ENCODE measurements around the gene CLTA.

The CLTA gene

DNA sequence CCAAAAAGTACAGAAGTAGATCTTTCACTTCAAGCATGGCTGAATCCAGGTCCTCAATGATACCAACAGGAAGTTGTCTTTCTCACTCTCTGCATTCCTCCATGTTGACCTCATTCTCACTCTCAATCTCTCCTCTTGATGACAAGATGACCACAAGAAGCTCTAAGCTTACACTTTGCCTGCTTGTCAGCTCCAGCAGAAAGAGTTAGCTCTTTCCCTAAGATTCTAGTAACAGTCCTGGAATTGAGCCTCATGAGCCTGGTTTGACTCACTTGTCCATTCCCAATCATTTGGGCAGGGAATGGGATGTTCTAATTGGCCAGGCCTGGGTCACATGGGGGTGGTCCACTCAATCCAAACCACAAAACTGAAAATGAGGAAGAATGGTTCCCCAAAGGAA lies 3.3 kb upstream of the CLTA start:
- DNase-seq (ENCODE audit: low spot score): no peak
- TF ChIP-seq, protein P1, sequence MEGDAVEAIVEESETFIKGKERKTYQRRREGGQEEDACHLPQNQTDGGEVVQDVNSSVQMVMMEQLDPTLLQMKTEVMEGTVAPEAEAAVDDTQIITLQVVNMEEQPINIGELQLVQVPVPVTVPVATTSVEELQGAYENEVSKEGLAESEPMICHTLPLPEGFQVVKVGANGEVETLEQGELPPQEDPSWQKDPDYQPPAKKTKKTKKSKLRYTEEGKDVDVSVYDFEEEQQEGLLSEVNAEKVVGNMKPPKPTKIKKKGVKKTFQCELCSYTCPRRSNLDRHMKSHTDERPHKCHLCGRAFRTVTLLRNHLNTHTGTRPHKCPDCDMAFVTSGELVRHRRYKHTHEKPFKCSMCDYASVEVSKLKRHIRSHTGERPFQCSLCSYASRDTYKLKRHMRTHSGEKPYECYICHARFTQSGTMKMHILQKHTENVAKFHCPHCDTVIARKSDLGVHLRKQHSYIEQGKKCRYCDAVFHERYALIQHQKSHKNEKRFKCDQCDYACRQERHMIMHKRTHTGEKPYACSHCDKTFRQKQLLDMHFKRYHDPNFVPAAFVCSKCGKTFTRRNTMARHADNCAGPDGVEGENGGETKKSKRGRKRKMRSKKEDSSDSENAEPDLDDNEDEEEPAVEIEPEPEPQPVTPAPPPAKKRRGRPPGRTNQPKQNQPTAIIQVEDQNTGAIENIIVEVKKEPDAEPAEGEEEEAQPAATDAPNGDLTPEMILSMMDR (IDR thresholded peaks at IDR 0.05; ENCODE audit: extremely low read depth, insufficient read depth, missing control alignments): no peak
- in situ Hi-C loops (cut with MboI; ENCODE audit: low pct_unique_long_range_greater_than_20kb, low sequenced_read_pairs, unreplicated experiment): no loop called here

DNA sequence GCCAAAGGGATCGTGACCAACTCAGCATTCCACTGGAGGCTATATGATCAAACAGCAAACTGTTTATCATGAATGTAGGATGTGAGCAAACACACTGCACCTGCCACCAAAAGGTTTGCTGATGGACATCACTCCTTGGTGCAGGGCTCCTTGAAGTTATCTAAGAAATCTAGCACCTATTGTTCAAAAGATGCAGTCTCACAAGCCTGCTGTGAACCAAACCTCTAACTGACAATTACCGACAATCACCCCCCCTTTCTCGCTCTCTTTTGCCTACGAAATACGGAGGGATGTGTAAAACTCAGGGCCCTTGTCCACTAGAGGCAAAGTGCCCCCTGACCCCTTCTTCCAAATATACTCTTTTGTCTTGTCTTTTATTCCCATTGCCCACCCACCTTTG lies 2.5 kb upstream of the CLTA start:
- DNase-seq (ENCODE audit: low spot score): no peak
- TF ChIP-seq, protein P1 (IDR thresholded peaks at IDR 0.05; ENCODE audit: extremely low read depth, insufficient read depth, missing control alignments): no peak
- in situ Hi-C loops (cut with MboI; ENCODE audit: low pct_unique_long_range_greater_than_20kb, low sequenced_read_pairs, unreplicated experiment): no loop called here

DNA sequence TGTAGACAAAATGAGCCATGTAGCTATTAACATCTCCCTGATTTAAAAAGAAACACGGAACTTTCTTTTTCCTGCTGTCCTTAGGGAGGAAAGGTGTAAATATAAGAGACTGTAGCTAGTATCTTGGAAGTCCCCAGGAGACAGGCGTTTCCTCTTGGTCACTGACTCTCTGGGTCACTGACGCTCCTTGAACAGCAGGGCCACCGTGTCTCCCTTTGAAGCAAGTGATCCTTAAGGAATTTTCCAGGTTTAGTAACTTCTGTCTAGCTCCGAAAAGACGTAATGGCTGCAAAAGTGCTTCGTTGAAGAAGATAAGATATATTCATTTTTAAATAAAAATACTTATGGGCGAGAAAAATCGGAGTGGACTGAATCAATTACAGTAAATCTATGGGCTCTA lies 745 bp upstream of the CLTA start:
- in situ Hi-C loops (cut with MboI; ENCODE audit: low pct_unique_long_range_greater_than_20kb, low sequenced_read_pairs, unreplicated experiment): no loop called here
- TF ChIP-seq, protein P1 (IDR thresholded peaks at IDR 0.05; ENCODE audit: extremely low read depth, insufficient read depth, missing control alignments): peak; percentile 24
- DNase-seq (ENCODE audit: low spot score): no peak

DNA sequence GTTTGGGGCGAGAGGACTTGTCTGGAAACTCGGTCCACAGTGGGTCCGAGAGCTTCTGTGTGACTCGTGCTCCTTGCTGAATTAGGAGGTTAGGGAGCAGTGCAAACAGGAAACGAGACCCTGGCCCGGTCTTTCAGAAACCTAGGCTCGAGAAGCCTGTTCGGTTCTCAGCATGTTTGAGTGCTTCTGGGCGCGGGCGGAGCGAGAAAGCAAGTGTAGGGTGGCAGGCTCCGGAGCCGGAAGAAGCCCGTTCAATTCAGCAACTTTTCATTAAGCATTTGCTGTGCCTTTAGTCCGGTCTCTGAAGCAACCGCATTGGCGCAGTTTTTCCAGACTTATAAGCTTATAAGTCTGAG lies 547 bp downstream of the CLTA start:
- in situ Hi-C loops (cut with MboI; ENCODE audit: low pct_unique_long_range_greater_than_20kb, low sequenced_read_pairs, unreplicated experiment): no loop called here
- TF ChIP-seq, protein P1 (IDR thresholded peaks at IDR 0.05; ENCODE audit: extremely low read depth, insufficient read depth, missing control alignments): no peak
- DNase-seq (ENCODE audit: low spot score): no peak

DNA sequence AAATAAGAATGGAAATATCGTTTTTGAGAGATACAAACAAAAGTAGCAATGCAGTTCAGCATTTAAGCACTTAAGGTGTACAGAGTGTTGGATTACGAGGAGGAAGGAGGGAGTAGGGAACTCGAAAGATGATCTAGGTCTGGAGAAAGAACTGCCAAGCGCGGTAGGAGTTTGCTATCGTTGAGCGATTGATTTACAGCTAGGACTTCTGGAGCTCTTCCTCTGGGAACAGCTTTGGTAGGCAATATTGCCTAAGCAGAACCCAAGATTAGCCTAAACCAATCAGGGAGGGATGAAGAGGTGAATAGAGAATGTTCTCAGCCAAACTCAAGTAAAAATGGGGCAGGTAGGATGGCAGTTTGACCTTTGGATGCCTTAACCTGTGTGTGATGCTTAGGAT lies 965 bp downstream of the CLTA start:
- DNase-seq (ENCODE audit: low spot score): no peak
- in situ Hi-C loops (cut with MboI; ENCODE audit: low pct_unique_long_range_greater_than_20kb, low sequenced_read_pairs, unreplicated experiment): no loop called here
- TF ChIP-seq, protein P1 (IDR thresholded peaks at IDR 0.05; ENCODE audit: extremely low read depth, insufficient read depth, missing control alignments): no peak

DNA sequence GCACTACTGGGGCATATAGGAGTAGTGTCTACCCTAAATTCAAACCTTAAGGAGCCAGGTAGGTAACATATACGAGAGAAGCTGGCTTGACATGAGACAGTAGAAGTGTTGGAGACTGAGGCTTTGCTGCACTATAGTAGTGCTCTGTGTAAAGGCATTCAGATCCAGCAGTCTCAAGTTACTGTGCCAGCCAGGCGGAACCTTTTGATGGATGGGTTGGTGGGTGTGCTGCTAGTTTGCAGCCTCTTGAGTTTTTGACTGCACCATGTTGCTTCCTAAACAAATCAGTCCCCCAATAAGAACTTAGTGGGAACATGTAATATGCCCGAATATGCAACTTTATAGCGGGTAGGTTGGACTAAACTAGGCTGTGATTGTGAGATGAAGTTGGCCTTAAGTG lies 1.5 kb downstream of the CLTA start:
- TF ChIP-seq, protein P1 (IDR thresholded peaks at IDR 0.05; ENCODE audit: extremely low read depth, insufficient read depth, missing control alignments): no peak
- in situ Hi-C loops (cut with MboI; ENCODE audit: low pct_unique_long_range_greater_than_20kb, low sequenced_read_pairs, unreplicated experiment): no loop called here
- DNase-seq (ENCODE audit: low spot score): no peak

DNA sequence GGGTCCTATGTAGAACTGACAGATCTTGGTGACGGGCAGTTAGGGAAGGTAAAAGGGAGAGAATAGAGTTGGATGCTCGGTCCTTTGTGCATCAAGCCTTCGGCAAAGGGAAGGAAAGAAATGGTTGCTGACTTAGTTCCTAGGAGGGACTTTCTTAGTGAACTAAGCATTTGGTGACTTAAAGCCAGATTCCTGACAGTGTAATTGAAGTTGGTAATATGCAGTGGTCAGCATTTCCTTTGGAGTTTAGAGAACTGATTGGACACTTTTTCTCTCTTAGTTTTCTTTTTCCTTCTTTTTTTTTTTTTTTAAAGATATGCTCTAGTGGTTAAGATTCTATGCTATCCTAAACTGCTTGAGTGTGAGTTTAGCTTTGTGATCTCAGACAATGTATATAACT lies 2.3 kb downstream of the CLTA start:
- in situ Hi-C loops (cut with MboI; ENCODE audit: low pct_unique_long_range_greater_than_20kb, low sequenced_read_pairs, unreplicated experiment): no loop called here
- DNase-seq (ENCODE audit: low spot score): no peak
- TF ChIP-seq, protein P1 (IDR thresholded peaks at IDR 0.05; ENCODE audit: extremely low read depth, insufficient read depth, missing control alignments): no peak
